Measurements from ENCODE around the gene MYRF. TPM values are rescaled to one million over a fixed set of nuclear protein-coding genes. Genes with fewer than 3 reads are reported as not detected.

MYRF gene
- total and polyA plus RNA-seq, 7 donors = 0.01 to 0.24 (median 0.11) TPM; not detected in 1

- Histone ChIP-seq H3K36me3 (ENCODE audit: insufficient read depth in 1 of 2, low read depth in 1 of 2) (peaks cover 0 to 22% of the 10 kb centered on the region in 2 donors), H3K4me3 (no peak overlapping the region), H3K27ac (no peak overlapping the region), H3K27me3 (ENCODE audit: insufficient read depth in 3 of 3, low read length in 2 of 3) (no peaks in the 10 kb centered on the region), H3K9me3 (no peaks in the 10 kb centered on the region), H3K4me1 (peaks cover 3% of the 10 kb centered on the region)
- intact Hi-C loops (cut with DNase I) = no loop called here
- ATAC-seq = no peak
- peak in 1 of 2 donors; percentile 41 for DNase-seq
- TF ChIP-seq CTCF (IDR thresholded peaks at IDR 0.05) = no peak
- 66 to 88% (median 71%) methylated on average over 5 of the region's 5 CpGs for WGBS, 3 donors
Observed at GRCh38 chr11:61781585-61781984, 29.1 kb downstream of the MYRF start.

GRCh38 chr11:61782299-61782698 lies 29.9 kb downstream of the MYRF start:
- intact Hi-C loops (cut with DNase I) = no loop called here
- TF ChIP-seq CTCF (IDR thresholded peaks at IDR 0.05) = no peak
- Histone ChIP-seq H3K36me3 (ENCODE audit: insufficient read depth in 1 of 2, low read depth in 1 of 2) (peaks cover 0 to 29% of the 10 kb centered on the region in 2 donors), H3K9me3 (no peaks in the 10 kb centered on the region), H3K27me3 (ENCODE audit: insufficient read depth in 3 of 3, low read length in 2 of 3) (no peaks in the 10 kb centered on the region), H3K27ac (no peak overlapping the region), H3K4me3 (no peak overlapping the region), H3K4me1 (peaks cover 3% of the 10 kb centered on the region)
- DNase-seq = no peak
- ATAC-seq = no peak
- 50 to 75% (median 54%) methylated on average over 3 of the region's 3 CpGs for WGBS, 3 donors

- no peaks in the 10 kb centered on the region for H3K9me3 ChIP-seq
- intact Hi-C loops (cut with DNase I) = no loop called here
- H3K27me3 ChIP-seq (ENCODE audit: insufficient read depth in 3 of 3, low read length in 2 of 3) = no peaks in the 10 kb centered on the region
- H3K36me3 ChIP-seq (ENCODE audit: insufficient read depth in 1 of 2, low read depth in 1 of 2) = peaks cover 0 to 34% of the 10 kb centered on the region in 2 donors
- 65 to 79% (median 67%) methylated on average over 11 of the region's 11 CpGs for WGBS, 3 donors
- DNase-seq (peak in 1 of 2 donors; percentile 41), ATAC-seq (no peak)
- TF ChIP-seq CTCF (IDR thresholded peaks at IDR 0.05) = no peak
- H3K27ac ChIP-seq = no peak overlapping the region
- no peak overlapping the region for H3K4me3 ChIP-seq
- H3K4me1 ChIP-seq = no peaks in the 10 kb centered on the region
Observed at GRCh38 chr11:61782841-61783240, 30.4 kb downstream of the MYRF start.

- WGBS, 3 donors = 61 to 73% (median 62%) methylated on average over 13 of the region's 13 CpGs
- intact Hi-C loops (cut with DNase I) = no loop called here
- no peak overlapping the region for H3K27ac ChIP-seq
- H3K4me3 ChIP-seq = no peak overlapping the region
- no peaks in the 10 kb centered on the region for H3K4me1 ChIP-seq
- ATAC-seq = no peak
- no peaks in the 10 kb centered on the region for H3K9me3 ChIP-seq
- TF ChIP-seq CTCF (IDR thresholded peaks at IDR 0.05) = no peak
- peak in 1 of 2 donors; percentile 34 for DNase-seq
- H3K27me3 ChIP-seq (ENCODE audit: insufficient read depth in 3 of 3, low read length in 2 of 3) = no peaks in the 10 kb centered on the region
- peaks cover 0 to 45% of the 10 kb centered on the region in 2 donors for H3K36me3 ChIP-seq (ENCODE audit: insufficient read depth in 1 of 2, low read depth in 1 of 2)
Observed at GRCh38 chr11:61783717-61784505, 31.5 kb downstream of the MYRF start.

GRCh38 chr11:61784506-61784805 lies 32.0 kb downstream of the MYRF start:
- Histone ChIP-seq H3K27me3 (ENCODE audit: insufficient read depth in 3 of 3, low read length in 2 of 3) (no peaks in the 10 kb centered on the region), H3K9me3 (no peaks in the 10 kb centered on the region), H3K27ac (no peak overlapping the region), H3K36me3 (ENCODE audit: insufficient read depth in 1 of 2, low read depth in 1 of 2) (peaks cover 0 to 50% of the 10 kb centered on the region in 2 donors), H3K4me3 (no peak overlapping the region), H3K4me1 (no peaks in the 10 kb centered on the region)
- peak in 1 of 2 donors; percentile 39 for DNase-seq
- WGBS, 3 donors = 65 to 81% (median 74%) methylated on average over 7 of the region's 7 CpGs
- no peak for TF ChIP-seq CTCF (IDR thresholded peaks at IDR 0.05)
- no peak for ATAC-seq
- intact Hi-C loops (cut with DNase I) = no loop called here

All from psoas muscle (tissue), 8 donors.